Measurements from ENCODE around the gene SPATA3. TPM values are rescaled to one million over a fixed set of nuclear protein-coding genes. Genes with fewer than 3 reads are reported as not detected.

SPATA3 gene
- polyA plus RNA-seq, 3 donors = not detected

DNA sequence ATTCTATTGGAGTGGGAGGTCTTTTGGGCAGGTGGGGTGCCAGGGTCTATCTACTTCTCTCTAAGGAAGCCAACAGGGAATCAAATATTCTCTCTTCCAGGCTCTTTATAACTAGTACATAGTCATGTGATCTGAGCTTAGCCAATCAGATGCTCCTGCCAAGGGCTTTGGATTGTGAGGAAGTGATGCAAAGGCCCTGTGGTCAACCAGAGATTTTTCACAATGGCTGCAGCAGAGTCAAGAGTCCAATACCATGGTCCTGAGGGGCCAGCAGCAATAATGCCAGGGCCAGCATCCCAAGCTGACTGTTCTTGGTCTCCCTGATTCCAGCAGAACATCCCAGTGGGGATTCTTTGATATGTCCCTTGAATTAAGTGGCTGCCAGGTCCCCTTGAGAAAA, 33.0 kb downstream of the SPATA3 start:
- H3K36me3 Mint-ChIP-seq = no peaks in the 10 kb centered on the region
- Histone ChIP-seq H3K36me3 (replicated peaks in 1 of 2; ENCODE audit: control insufficient read depth in 1 of 2, insufficient read depth in 2 of 2, low read length in 2 of 2) (no peaks in the 10 kb centered on the region), H4K20me1 (ENCODE audit: insufficient read depth, low read length) (no peaks in the 10 kb centered on the region), H3K4me3 (replicated peaks in 1 of 3; ENCODE audit: low read depth in 2 of 3, low read length in 3 of 3) (no peak overlapping the region), H2AFZ (ENCODE audit: insufficient read depth, low read depth, low read length, poor library complexity, severe bottlenecking) (no peak overlapping the region), H3K4me2 (replicated peaks; ENCODE audit: extremely low read depth, low read length, poor library complexity, severe bottlenecking) (no peak overlapping the region), H3K27ac (ENCODE audit: low read depth in 1 of 2, low read length in 2 of 2) (no peak overlapping the region), H3K9ac (ENCODE audit: insufficient read depth, low read length, poor library complexity, severe bottlenecking) (no peak overlapping the region), H3K4me1 (ENCODE audit: control insufficient read depth in 1 of 2, insufficient read depth in 2 of 2, low read length in 2 of 2) (no peaks in the 10 kb centered on the region), H3K79me2 (ENCODE audit: insufficient read depth, low read length) (no peaks in the 10 kb centered on the region), H3K27me3 (ENCODE audit: control insufficient read depth in 2 of 2, insufficient read depth in 2 of 2, low read length in 2 of 2) (no peaks in the 10 kb centered on the region), H3K9me3 (replicated peaks in 1 of 2; ENCODE audit: control insufficient read depth in 1 of 2, insufficient read depth in 1 of 2, low read length in 2 of 2) (no peaks in the 10 kb centered on the region)
- DNase-seq = no peak
- peaks cover 9 to 21% (median 14%) of the 10 kb centered on the region in 3 donors for H3K27me3 Mint-ChIP-seq (ENCODE audit: low read depth in 3 of 3)
- intact Hi-C loops (cut with micrococcal nuclease) = no loop called here
- H3K9me3 Mint-ChIP-seq = peaks cover 0 to 5% (median 0%) of the 10 kb centered on the region in 7 donors
- H3K27ac Mint-ChIP-seq = no peak overlapping the region
- TF ChIP-seq, protein P1, sequence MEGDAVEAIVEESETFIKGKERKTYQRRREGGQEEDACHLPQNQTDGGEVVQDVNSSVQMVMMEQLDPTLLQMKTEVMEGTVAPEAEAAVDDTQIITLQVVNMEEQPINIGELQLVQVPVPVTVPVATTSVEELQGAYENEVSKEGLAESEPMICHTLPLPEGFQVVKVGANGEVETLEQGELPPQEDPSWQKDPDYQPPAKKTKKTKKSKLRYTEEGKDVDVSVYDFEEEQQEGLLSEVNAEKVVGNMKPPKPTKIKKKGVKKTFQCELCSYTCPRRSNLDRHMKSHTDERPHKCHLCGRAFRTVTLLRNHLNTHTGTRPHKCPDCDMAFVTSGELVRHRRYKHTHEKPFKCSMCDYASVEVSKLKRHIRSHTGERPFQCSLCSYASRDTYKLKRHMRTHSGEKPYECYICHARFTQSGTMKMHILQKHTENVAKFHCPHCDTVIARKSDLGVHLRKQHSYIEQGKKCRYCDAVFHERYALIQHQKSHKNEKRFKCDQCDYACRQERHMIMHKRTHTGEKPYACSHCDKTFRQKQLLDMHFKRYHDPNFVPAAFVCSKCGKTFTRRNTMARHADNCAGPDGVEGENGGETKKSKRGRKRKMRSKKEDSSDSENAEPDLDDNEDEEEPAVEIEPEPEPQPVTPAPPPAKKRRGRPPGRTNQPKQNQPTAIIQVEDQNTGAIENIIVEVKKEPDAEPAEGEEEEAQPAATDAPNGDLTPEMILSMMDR (IDR thresholded peaks at IDR 0.05) = no peak
- no peaks in the 10 kb centered on the region for H3K4me1 Mint-ChIP-seq
- no peak overlapping the region for H3K4me3 Mint-ChIP-seq

DNA sequence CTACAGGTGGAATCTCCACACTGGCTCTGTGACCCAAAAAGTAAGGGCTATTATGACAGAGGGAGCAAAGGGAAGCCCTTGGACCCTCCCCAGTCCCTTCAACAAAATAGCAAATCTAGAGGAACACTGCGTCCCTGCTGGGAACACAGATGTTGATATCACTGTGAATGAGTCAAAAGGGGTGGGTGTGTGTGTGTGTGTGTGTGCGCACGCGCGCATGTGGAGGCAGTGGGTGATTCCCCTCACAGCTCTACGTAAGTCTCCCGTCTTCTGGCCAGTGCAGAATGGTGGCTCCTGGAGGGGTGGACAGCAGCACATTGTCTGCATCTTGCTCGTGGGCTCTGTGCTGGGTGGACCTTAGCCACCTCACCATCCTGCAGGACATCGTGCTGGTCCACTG, 33.6 kb downstream of the SPATA3 start:
- Histone ChIP-seq H3K9me3 (replicated peaks in 1 of 2; ENCODE audit: control insufficient read depth in 1 of 2, insufficient read depth in 1 of 2, low read length in 2 of 2) (no peaks in the 10 kb centered on the region), H3K4me2 (replicated peaks; ENCODE audit: extremely low read depth, low read length, poor library complexity, severe bottlenecking) (no peak overlapping the region), H3K9ac (ENCODE audit: insufficient read depth, low read length, poor library complexity, severe bottlenecking) (no peak overlapping the region), H2AFZ (ENCODE audit: insufficient read depth, low read depth, low read length, poor library complexity, severe bottlenecking) (no peak overlapping the region), H3K4me1 (ENCODE audit: control insufficient read depth in 1 of 2, insufficient read depth in 2 of 2, low read length in 2 of 2) (no peaks in the 10 kb centered on the region), H3K4me3 (replicated peaks in 1 of 3; ENCODE audit: low read depth in 2 of 3, low read length in 3 of 3) (no peak overlapping the region), H3K27ac (ENCODE audit: low read depth in 1 of 2, low read length in 2 of 2) (no peak overlapping the region), H3K36me3 (replicated peaks in 1 of 2; ENCODE audit: control insufficient read depth in 1 of 2, insufficient read depth in 2 of 2, low read length in 2 of 2) (no peaks in the 10 kb centered on the region), H3K27me3 (ENCODE audit: control insufficient read depth in 2 of 2, insufficient read depth in 2 of 2, low read length in 2 of 2) (no peaks in the 10 kb centered on the region), H3K79me2 (ENCODE audit: insufficient read depth, low read length) (no peaks in the 10 kb centered on the region), H4K20me1 (ENCODE audit: insufficient read depth, low read length) (no peaks in the 10 kb centered on the region)
- TF ChIP-seq, protein P1 (IDR thresholded peaks at IDR 0.05) = no peak
- DNase-seq = no peak
- H3K9me3 Mint-ChIP-seq = peaks cover 0 to 5% (median 0%) of the 10 kb centered on the region in 7 donors
- intact Hi-C loops (cut with micrococcal nuclease) = no loop called here
- no peaks in the 10 kb centered on the region for H3K36me3 Mint-ChIP-seq
- H3K4me3 Mint-ChIP-seq = no peak overlapping the region
- H3K27me3 Mint-ChIP-seq (ENCODE audit: low read depth in 3 of 3) = peaks cover 10 to 25% (median 16%) of the 10 kb centered on the region in 3 donors
- WGBS (ENCODE audit: insufficient coverage) = 84% methylated on average over 6 of the region's 9 CpGs
- no peaks in the 10 kb centered on the region for H3K4me1 Mint-ChIP-seq
- H3K27ac Mint-ChIP-seq = no peak overlapping the region

Data from CD14-positive monocyte (primary cell).